ENCODE results near the gene INTS15. TPM values are rescaled to one million over a fixed set of nuclear protein-coding genes. Genes with fewer than 3 reads are reported as not detected.

The INTS15 gene
- polyA plus RNA-seq, 4 donors, result 15.0 to 28.7 (median 16.4) TPM

GRCh38 chr7:6653071-6654003 is 63.5 kb downstream of the INTS15 start:
- peaks cover 0 to 26% of the 10 kb centered on the region in 2 donors for H3K9me3 ChIP-seq (ENCODE audit: control insufficient read depth in 2 of 2, insufficient read depth in 1 of 2, low read depth in 1 of 2, low read length in 1 of 2)
- FAIRE-seq, result no peak
- H3K27ac ChIP-seq (ENCODE audit: low read depth in 1 of 3, low read length in 2 of 3), result no peak overlapping the region
- peaks cover 26 to 71% (median 28%) of the 10 kb centered on the region in 3 donors for H3K36me3 ChIP-seq (ENCODE audit: control insufficient read depth in 3 of 3, insufficient read depth in 2 of 3, low read depth in 1 of 3, low read length in 3 of 3)
- no peak for DNase-seq
- no peaks in the 10 kb centered on the region for H3K4me1 ChIP-seq (ENCODE audit: control insufficient read depth in 3 of 3, insufficient read depth in 2 of 3, low read depth in 1 of 3, low read length in 2 of 3)
- H3K4me3 ChIP-seq (ENCODE audit: low read depth in 1 of 3, low read length in 3 of 3), result no peak overlapping the region
- H3K27me3 ChIP-seq (ENCODE audit: control insufficient read depth in 3 of 3, insufficient read depth in 3 of 3, low read length in 3 of 3), result no peaks in the 10 kb centered on the region
- WGBS, 3 donors, result 95 to 99% (median 98%) methylated on average over 75 to 146 of the region's 146 CpGs

GRCh38 chr7:6654113-6654841 is 64.5 kb downstream of the INTS15 start:
- no peak for DNase-seq
- 94 to 98% (median 98%) methylated on average over 71 to 94 of the region's 94 CpGs for WGBS, 3 donors
- no peak overlapping the region for H3K27ac ChIP-seq (ENCODE audit: low read depth in 1 of 3, low read length in 2 of 3)

DNA sequence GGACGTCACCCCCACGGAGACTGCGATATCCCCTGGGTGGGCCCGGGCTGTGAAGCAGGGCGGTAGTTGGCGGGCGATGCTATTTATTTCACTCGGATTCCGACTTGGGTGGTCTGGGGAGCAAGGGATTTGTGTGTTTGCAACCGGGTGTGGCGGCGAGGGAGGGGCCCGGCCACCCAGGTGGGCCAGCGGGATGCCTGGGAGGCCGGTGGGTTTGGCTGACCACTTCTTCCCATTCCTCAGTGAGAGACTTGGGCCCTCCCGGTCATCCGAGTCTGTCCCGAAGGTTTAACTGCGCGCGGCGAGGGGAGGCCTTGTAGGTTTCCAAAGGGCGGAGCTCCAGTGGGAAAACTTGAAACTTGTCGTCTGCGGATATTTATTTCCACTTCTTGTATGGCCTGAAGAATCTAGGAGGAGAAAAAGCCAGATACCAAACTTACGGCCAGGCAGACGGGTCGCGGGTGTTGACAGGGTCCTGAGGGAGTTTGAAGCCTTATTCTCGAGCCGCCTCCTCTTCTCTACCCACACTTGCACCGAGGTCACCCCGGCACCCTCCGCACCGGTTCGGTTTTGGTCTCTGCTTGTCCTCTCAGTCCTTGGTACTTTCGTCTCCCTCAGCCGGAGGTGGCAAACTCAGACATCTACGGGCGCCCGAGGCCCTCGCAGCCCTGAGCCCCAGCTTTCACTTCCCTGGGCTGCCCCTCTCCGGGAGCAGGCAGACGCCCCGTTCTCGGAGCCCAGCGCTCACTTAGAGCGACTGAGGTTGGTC is 65.2 kb downstream of the INTS15 start:
- H3K27ac ChIP-seq (ENCODE audit: low read depth in 1 of 3, low read length in 2 of 3), result no peak overlapping the region
- peaks cover 0 to 4% (median 0%) of the 10 kb centered on the region in 3 donors for H3K4me1 ChIP-seq (ENCODE audit: control insufficient read depth in 3 of 3, insufficient read depth in 2 of 3, low read depth in 1 of 3, low read length in 2 of 3)
- H3K27me3 ChIP-seq (ENCODE audit: control insufficient read depth in 3 of 3, insufficient read depth in 3 of 3, low read length in 3 of 3), result no peaks in the 10 kb centered on the region
- no peak overlapping the region for H3K4me3 ChIP-seq (ENCODE audit: low read depth in 1 of 3, low read length in 3 of 3)
- FAIRE-seq, result no peak
- H3K9me3 ChIP-seq (ENCODE audit: control insufficient read depth in 2 of 2, insufficient read depth in 1 of 2, low read depth in 1 of 2, low read length in 1 of 2), result peaks cover 0 to 26% of the 10 kb centered on the region in 2 donors
- 95 to 97% (median 97%) methylated on average over 44 to 48 of the region's 48 CpGs for whole genome bisulfite sequencing, 3 donors
- peaks cover 22 to 54% (median 28%) of the 10 kb centered on the region in 3 donors for H3K36me3 ChIP-seq (ENCODE audit: control insufficient read depth in 3 of 3, insufficient read depth in 2 of 3, low read depth in 1 of 3, low read length in 3 of 3)
- DNase-seq, result no peak

More at GRCh38 chr7:6654113-6654841, 64.5 kb downstream of the INTS15 start:
- peaks cover 26 to 61% (median 28%) of the 10 kb centered on the region in 3 donors for H3K36me3 ChIP-seq (ENCODE audit: control insufficient read depth in 3 of 3, insufficient read depth in 2 of 3, low read depth in 1 of 3, low read length in 3 of 3)
- H3K9me3 ChIP-seq (ENCODE audit: control insufficient read depth in 2 of 2, insufficient read depth in 1 of 2, low read depth in 1 of 2, low read length in 1 of 2), result peaks cover 0 to 26% of the 10 kb centered on the region in 2 donors
- H3K27me3 ChIP-seq (ENCODE audit: control insufficient read depth in 3 of 3, insufficient read depth in 3 of 3, low read length in 3 of 3), result no peaks in the 10 kb centered on the region
- H3K4me1 ChIP-seq (ENCODE audit: control insufficient read depth in 3 of 3, insufficient read depth in 2 of 3, low read depth in 1 of 3, low read length in 2 of 3), result peaks cover 0 to 2% (median 0%) of the 10 kb centered on the region in 3 donors
- no peak overlapping the region for H3K4me3 ChIP-seq (ENCODE audit: low read depth in 1 of 3, low read length in 3 of 3)
- FAIRE-seq, result no peak

- Histone ChIP-seq H3K4me1 (ENCODE audit: control insufficient read depth in 3 of 3, insufficient read depth in 2 of 3, low read depth in 1 of 3, low read length in 2 of 3) (peaks cover 0 to 4% (median 0%) of the 10 kb centered on the region in 3 donors), H3K27ac (ENCODE audit: low read depth in 1 of 3, low read length in 2 of 3) (no peak overlapping the region), H3K27me3 (ENCODE audit: control insufficient read depth in 3 of 3, insufficient read depth in 3 of 3, low read length in 3 of 3) (no peaks in the 10 kb centered on the region), H3K4me3 (ENCODE audit: low read depth in 1 of 3, low read length in 3 of 3) (no peak overlapping the region), H3K36me3 (ENCODE audit: control insufficient read depth in 3 of 3, insufficient read depth in 2 of 3, low read depth in 1 of 3, low read length in 3 of 3) (peaks cover 17 to 46% (median 28%) of the 10 kb centered on the region in 3 donors), H3K9me3 (ENCODE audit: control insufficient read depth in 2 of 2, insufficient read depth in 1 of 2, low read depth in 1 of 2, low read length in 1 of 2) (peaks cover 0 to 21% of the 10 kb centered on the region in 2 donors)
- FAIRE-seq (no peak), DNase-seq (no peak)
- WGBS, 3 donors, result 95 to 97% (median 96%) methylated on average over 13 to 17 of the region's 17 CpGs
Observed at GRCh38 chr7:6655636-6656385, 66.0 kb downstream of the INTS15 start.

GRCh38 chr7:6656413-6656812 is 66.6 kb downstream of the INTS15 start:
- Histone ChIP-seq H3K4me1 (ENCODE audit: control insufficient read depth in 3 of 3, insufficient read depth in 2 of 3, low read depth in 1 of 3, low read length in 2 of 3) (peaks cover 0 to 4% (median 0%) of the 10 kb centered on the region in 3 donors), H3K4me3 (ENCODE audit: low read depth in 1 of 3, low read length in 3 of 3) (no peak overlapping the region), H3K27me3 (ENCODE audit: control insufficient read depth in 3 of 3, insufficient read depth in 3 of 3, low read length in 3 of 3) (no peaks in the 10 kb centered on the region), H3K9me3 (ENCODE audit: control insufficient read depth in 2 of 2, insufficient read depth in 1 of 2, low read depth in 1 of 2, low read length in 1 of 2) (peaks cover 0 to 15% of the 10 kb centered on the region in 2 donors), H3K36me3 (ENCODE audit: control insufficient read depth in 3 of 3, insufficient read depth in 2 of 3, low read depth in 1 of 3, low read length in 3 of 3) (peaks cover 16 to 40% (median 28%) of the 10 kb centered on the region in 3 donors), H3K27ac (ENCODE audit: low read depth in 1 of 3, low read length in 2 of 3) (no peak overlapping the region)
- 94 to 97% (median 97%) methylated on average over 9 of the region's 9 CpGs for WGBS, 3 donors
- DNase-seq, result no peak
- no peak for FAIRE-seq

Other genes starting within 250 kb of the INTS15 start
- gene FAM220A, start 241.1 kb upstream of the INTS15 start, polyA plus RNA-seq, result 10 to 100 TPM in 1 of 4 donors, 1 to 10 TPM in 3; 4.9 to 10.3 (median 7.1) TPM
- gene RAC1, start 215.5 kb upstream of the INTS15 start, polyA plus RNA-seq, result 100 to 1,000 TPM; 188 to 429 (median 287) TPM
- gene DAGLB, start 142.1 kb upstream of the INTS15 start, polyA plus RNA-seq, result 10 to 100 TPM in 3 of 4 donors, 1 to 10 TPM in 1; 8.8 to 22.4 (median 19.1) TPM
- 100 to 1,000 TPM in 2 of 4 donors, 10 to 100 TPM in 2; 85.9 to 298 (median 136) TPM for gene KDELR2, start 105.9 kb upstream of the INTS15 start, polyA plus RNA-seq
- gene GRID2IP, start 38.6 kb upstream of the INTS15 start, polyA plus RNA-seq, result under 1 TPM in 3 of 4 donors, not detected in 1; 0.22 to 0.90 (median 0.34) TPM
- gene ZDHHC4, start 12.6 kb upstream of the INTS15 start, polyA plus RNA-seq, result 10 to 100 TPM; 34.0 to 67.2 (median 40.0) TPM
- gene ZNF853, start 25.6 kb downstream of the INTS15 start, polyA plus RNA-seq, result 1 to 10 TPM in 2 of 4 donors, under 1 TPM in 1, not detected in 1; 0.81 to 3.5 (median 1.5) TPM
- 10 to 100 TPM; 11.6 to 31.4 (median 14.0) TPM for gene ZNF316, start 47.3 kb downstream of the INTS15 start, polyA plus RNA-seq
- gene ZNF12, start 116.9 kb downstream of the INTS15 start, polyA plus RNA-seq, result 10 to 100 TPM in 1 of 4 donors, 1 to 10 TPM in 3; 4.5 to 34.5 (median 7.2) TPM
- gene RSPH10B2, start 164.1 kb downstream of the INTS15 start, polyA plus RNA-seq, result 1 to 10 TPM in 1 of 4 donors, under 1 TPM in 2, not detected in 1; 0.06 to 1.4 (median 0.07) TPM
- 10 to 100 TPM; 20.5 to 50.8 (median 32.3) TPM for gene CCZ1B, start 236.3 kb downstream of the INTS15 start, polyA plus RNA-seq